Measurements from ENCODE around the gene ZNF140. TPM values are rescaled to one million over a fixed set of nuclear protein-coding genes. Genes with fewer than 3 reads are reported as not detected.

ZNF140 gene
- total and polyA plus RNA-seq, 2 of the 13 experiments (the other 11 are each of a cell fraction or from before 2014, with no cell fraction given) = 8.7 to 13.5 TPM

GRCh38 chr12:133108150-133108549, 27.4 kb downstream of the ZNF140 start:
- H3K27ac ChIP-seq (ENCODE audit: extremely low read length, insufficient read depth, low read length) = no peak overlapping the region
- H4K20me1 ChIP-seq (ENCODE audit: insufficient read depth, low read length) = no peaks in the 10 kb centered on the region
- no peak overlapping the region for H3K4me2 ChIP-seq (ENCODE audit: low read depth, low read length)
- H3K27me3 ChIP-seq (ENCODE audit: control insufficient read depth in 1 of 2, insufficient read depth in 2 of 2, low read length in 2 of 2) = no peaks in the 10 kb centered on the region
- ChIA-PET CTCF (ENCODE audit: low intra/inter-chr PET ratio, low total read pairs) (no interaction called here), POLR2A (no interaction called here)
- ATAC-seq (no peak), FAIRE-seq (no peak), DNase-seq (ENCODE audit: low spot score) (no peak)
- H2AFZ ChIP-seq (ENCODE audit: low read length) = no peak overlapping the region
- TF ChIP-seq ZNF263 (CRISPR knock-in tag; IDR thresholded peaks at IDR 0.05) = no peak
- no peak for TF ChIP-seq TRIM24 (CRISPR knock-in tag; IDR thresholded peaks at IDR 0.05)
- no peak for TF ChIP-seq ESRRA (CRISPR knock-in tag; IDR thresholded peaks at IDR 0.05; ENCODE audit: low read depth)
- TF ChIP-seq ATF6 (CRISPR knock-in tag; conservative IDR thresholded peaks at IDR 0.05) = no peak
- TF ChIP-seq MAFK (conservative IDR thresholded peaks at IDR 0.05 in 1 of 2, IDR thresholded peaks at IDR 0.05 in 1 of 2; ENCODE audit: low read length in 2 of 2) = peak in 1 of 2 experiments; percentile 55; a peak in 3 of 4 replicates
- TF ChIP-seq ZFY (CRISPR knock-in tag; IDR thresholded peaks at IDR 0.05) = no peak
- H3K4me3 ChIP-seq (replicated peaks in 1 of 3; ENCODE audit: insufficient read depth in 1 of 3, low read depth in 2 of 3, low read length in 3 of 3) = no peak overlapping the region
- H3K9me3 ChIP-seq (ENCODE audit: low read length) = peaks cover 96% of the 10 kb centered on the region
- in situ Hi-C loops (cut with HindIII; ENCODE audit: extremely low pct_ligation_motif_present, low pct_unique_long_range_greater_than_20kb) (no loop called here), intact Hi-C loops (cut with micrococcal nuclease; ENCODE audit: unreplicated experiment) (no loop called here)
- BruUV-seq (replicated peaks) = no TSS peak
- no peaks in the 10 kb centered on the region for H3K79me2 ChIP-seq (ENCODE audit: insufficient read depth, low read length)
- H3K4me1 ChIP-seq (ENCODE audit: insufficient read depth, low read length) = no peaks in the 10 kb centered on the region
- H3K9ac ChIP-seq (ENCODE audit: insufficient read depth, low read depth, low read length) = no peak overlapping the region
- peaks cover 6 to 31% of the 10 kb centered on the region in 2 experiments for H3K36me3 ChIP-seq (replicated peaks in 1 of 2; ENCODE audit: control insufficient read depth in 1 of 2, insufficient read depth in 2 of 2, low read length in 2 of 2)
- WGBS (ENCODE audit: low lambda C conversion rate) = 100% methylated on average over 2 of the region's 2 CpGs

Data from HepG2 (cell line).